OCI-LY1 (cell line): ENCODE results near the gene DCAF5.
"Not testable (repeated sequence)": the region's sequence is repeated elsewhere in the genome, so short reads cannot be mapped to it uniquely, and the experiment has no call there.

Experiments
- H2AFZ ChIP-seq: fragments of 200-600 bp; sonication (generic), shearing (Covaris generic); 2 replicates; pipeline ENCODE4 v1.6.0; 2014; ENCODE audit warnings: antibody characterized with exemption, mild to moderate bottlenecking, low read length
- H3F3A ChIP-seq: fragments of 200-600 bp; sonication (generic), shearing (Covaris generic); 2 replicates; pipeline ENCODE4 v1.6.0; 2014; ENCODE audit warnings: mild to moderate bottlenecking, antibody characterized with exemption, low read length, moderate library complexity; ENCODE audit not compliant: insufficient read depth
- H3K27ac ChIP-seq: fragments of 200-600 bp; sonication (generic); 2 replicates; pipeline ENCODE4 v1.5.1; 2014; ENCODE audit warnings: low read length, mixed run types, mild to moderate bottlenecking, low read depth; ENCODE audit not compliant: poor library complexity, severe bottlenecking
- H3K27me3 ChIP-seq: fragments of 200-600 bp; sonication (generic); 2 replicates; pipeline ENCODE4 v1.6.0; 2014; ENCODE audit warnings: antibody characterized with exemption, mild to moderate bottlenecking, low read length, moderate library complexity; ENCODE audit not compliant: insufficient read depth
- H3K36me3 ChIP-seq: fragments of 200-600 bp; sonication (generic); 2 replicates; pipeline ENCODE4 v1.6.1; 2014; ENCODE audit warnings: mild to moderate bottlenecking, antibody characterized with exemption, low read length, moderate library complexity, mixed read lengths; ENCODE audit not compliant: insufficient read depth
- H3K4me1 ChIP-seq: fragments of 200-600 bp; sonication (generic); 2 replicates; pipeline ENCODE4 v1.5.1; 2014; ENCODE audit warnings: mild to moderate bottlenecking, low read length, moderate library complexity; ENCODE audit not compliant: insufficient read depth, severe bottlenecking
- H3K4me2 ChIP-seq: fragments of 200-600 bp; sonication (generic), shearing (Covaris generic); 2 replicates; pipeline ENCODE4 v1.6.1; 2014; ENCODE audit warnings: low read length
- H3K4me3 ChIP-seq: fragments of 200-600 bp; sonication (generic); 2 replicates; pipeline ENCODE4 v1.5.1; 2014; ENCODE audit warnings: low read length, low read depth, mild to moderate bottlenecking, mixed read lengths; ENCODE audit not compliant: poor library complexity, severe bottlenecking
- H3K79me2 ChIP-seq: fragments of 200-600 bp; shearing (Covaris generic); 2 replicates; pipeline ENCODE4 v1.6.1; 2016; ENCODE audit warnings: mixed run types, low read length, mixed read lengths; ENCODE audit not compliant: insufficient read depth
- H3K9ac ChIP-seq: fragments of 200-600 bp; sonication (generic), shearing (Covaris generic); 2 replicates; pipeline ENCODE4 v1.6.1; 2014; ENCODE audit warnings: mild to moderate bottlenecking, low read length, mixed read lengths
- H3K9me2 ChIP-seq: fragments of 200-600 bp; sonication (generic), shearing (Covaris generic); 2 replicates; pipeline ENCODE4 v1.6.1; 2014; ENCODE audit warnings: low read depth, mild to moderate bottlenecking, low read length, mixed read lengths
- H3K9me3 ChIP-seq: fragments of 200-600 bp; shearing (Covaris generic); 2 replicates; pipeline ENCODE4 v1.6.1; 2014; ENCODE audit warnings: low read length, mixed read lengths
- H4K20me1 ChIP-seq: fragments of 200-600 bp; sonication (generic), shearing (Covaris generic); 2 replicates; pipeline ENCODE4 v1.6.0; 2016; ENCODE audit warnings: mild to moderate bottlenecking, low read length; ENCODE audit not compliant: insufficient read depth
- EZH2 ChIP-seq: fragments of 200-600 bp; sonication (generic), shearing (Covaris generic); IDR thresholded peaks from 2 replicates; pipeline ENCODE4 v1.8.0; 2017; ENCODE audit warnings: borderline replicate concordance, mixed run types, mild to moderate bottlenecking, antibody characterized with exemption, low read length, moderate library complexity, mixed read lengths
- TF ChIP-seq, protein P1 (sequence below): fragments of 200-600 bp; sonication (generic), shearing (Covaris generic); IDR thresholded peaks from 2 replicates; pipeline ENCODE4 v1.5.1; 2017; ENCODE audit warnings: mild to moderate bottlenecking, antibody characterized with exemption, low read length, moderate library complexity, mixed read lengths

DCAF5 gene

DNA sequence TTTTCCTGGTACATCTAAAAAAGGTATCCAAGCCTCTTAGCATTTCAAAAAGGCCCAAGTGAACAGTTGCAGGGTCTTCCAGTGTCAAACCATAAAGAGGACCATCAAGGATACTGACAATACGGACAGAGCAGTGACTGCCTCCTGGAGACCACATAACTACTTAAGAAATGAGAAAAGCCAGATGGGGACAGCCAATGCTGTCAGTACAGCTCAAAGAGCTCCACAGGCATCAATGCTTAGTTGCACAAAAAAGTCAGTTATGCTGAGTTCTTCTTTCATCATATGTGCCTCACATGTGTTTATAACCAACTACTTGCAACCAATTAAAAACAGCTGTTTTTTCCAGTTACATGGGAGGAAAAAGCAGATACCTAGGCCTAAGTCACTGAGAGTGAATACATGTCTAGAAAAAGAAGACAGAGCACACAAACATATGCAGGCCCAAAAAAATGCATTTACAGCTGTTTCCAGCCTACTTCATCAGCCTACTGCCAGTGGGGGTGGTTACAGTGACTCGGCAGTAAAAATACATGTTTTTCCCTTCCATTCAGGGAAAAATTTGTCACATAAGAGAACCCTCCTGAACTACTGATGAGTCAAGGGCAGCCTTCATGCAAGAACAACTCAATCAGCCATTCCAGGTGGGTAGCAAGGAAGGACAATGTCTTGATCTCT, 84.0 kb downstream of the DCAF5 start:
- no peak overlapping the region for H3K27ac ChIP-seq
- H3K27me3 ChIP-seq = no peaks in the 10 kb centered on the region
- H3K4me2 ChIP-seq = no peak overlapping the region

DNA sequence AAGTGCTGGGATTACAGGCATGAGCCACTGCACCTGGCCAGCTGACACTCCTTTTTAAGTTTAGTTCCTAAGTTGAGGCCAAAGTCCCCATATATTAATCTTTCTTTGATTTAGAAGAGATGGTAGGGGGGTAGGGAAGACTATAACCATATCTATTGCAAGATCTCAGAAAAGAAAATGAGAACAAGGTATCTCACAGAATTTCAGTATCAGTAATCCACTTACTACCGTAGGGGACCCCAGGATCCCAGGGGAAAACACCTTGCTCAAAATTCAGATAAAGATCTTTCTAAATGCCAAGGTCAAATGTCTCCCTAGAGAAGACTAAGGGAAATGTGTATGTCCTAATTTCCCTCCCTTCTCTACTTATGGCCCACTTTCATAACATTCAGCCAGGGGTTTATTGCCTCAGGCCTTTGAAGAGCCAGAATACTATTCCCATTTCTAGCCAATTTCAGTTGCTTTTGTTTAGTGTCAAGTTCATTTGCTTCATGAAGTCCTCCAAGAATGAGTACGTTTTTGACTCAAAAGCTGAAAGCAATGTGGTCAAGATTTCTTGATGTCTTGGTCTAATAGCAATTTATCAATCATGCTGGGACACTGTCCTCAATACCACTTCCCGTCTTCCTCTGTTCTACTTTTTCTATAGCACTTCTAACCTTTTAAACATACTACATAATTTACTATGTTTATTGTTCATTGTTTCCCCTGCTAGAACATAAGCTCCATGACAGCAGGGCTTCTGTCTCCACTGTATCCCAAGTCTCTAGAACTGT, 86.3 kb downstream of the DCAF5 start:
- H3K4me3 ChIP-seq = no peak overlapping the region
- peaks cover 24% of the 10 kb centered on the region for H3K36me3 ChIP-seq
- H3K27ac ChIP-seq = no peak overlapping the region
- no peak for TF ChIP-seq EZH2
- TF ChIP-seq, protein P1, sequence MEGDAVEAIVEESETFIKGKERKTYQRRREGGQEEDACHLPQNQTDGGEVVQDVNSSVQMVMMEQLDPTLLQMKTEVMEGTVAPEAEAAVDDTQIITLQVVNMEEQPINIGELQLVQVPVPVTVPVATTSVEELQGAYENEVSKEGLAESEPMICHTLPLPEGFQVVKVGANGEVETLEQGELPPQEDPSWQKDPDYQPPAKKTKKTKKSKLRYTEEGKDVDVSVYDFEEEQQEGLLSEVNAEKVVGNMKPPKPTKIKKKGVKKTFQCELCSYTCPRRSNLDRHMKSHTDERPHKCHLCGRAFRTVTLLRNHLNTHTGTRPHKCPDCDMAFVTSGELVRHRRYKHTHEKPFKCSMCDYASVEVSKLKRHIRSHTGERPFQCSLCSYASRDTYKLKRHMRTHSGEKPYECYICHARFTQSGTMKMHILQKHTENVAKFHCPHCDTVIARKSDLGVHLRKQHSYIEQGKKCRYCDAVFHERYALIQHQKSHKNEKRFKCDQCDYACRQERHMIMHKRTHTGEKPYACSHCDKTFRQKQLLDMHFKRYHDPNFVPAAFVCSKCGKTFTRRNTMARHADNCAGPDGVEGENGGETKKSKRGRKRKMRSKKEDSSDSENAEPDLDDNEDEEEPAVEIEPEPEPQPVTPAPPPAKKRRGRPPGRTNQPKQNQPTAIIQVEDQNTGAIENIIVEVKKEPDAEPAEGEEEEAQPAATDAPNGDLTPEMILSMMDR = no peak
- no peaks in the 10 kb centered on the region for H3K27me3 ChIP-seq
- no peaks in the 10 kb centered on the region for H3K4me1 ChIP-seq
- H3K9me2 ChIP-seq = no peaks in the 10 kb centered on the region
- no peak overlapping the region for H3K9ac ChIP-seq
- no peak overlapping the region for H3K4me2 ChIP-seq
- H2AFZ ChIP-seq = no peak overlapping the region
- no peaks in the 10 kb centered on the region for H3K9me3 ChIP-seq
- H4K20me1 ChIP-seq = no peaks in the 10 kb centered on the region
- H3F3A ChIP-seq = no peaks in the 10 kb centered on the region
- H3K79me2 ChIP-seq = no peaks in the 10 kb centered on the region

More for the DNA sequence above, 84.0 kb downstream of the DCAF5 start:
- H3K4me3 ChIP-seq = no peak overlapping the region
- no peaks in the 10 kb centered on the region for H3K79me2 ChIP-seq
- H3K9me2 ChIP-seq = no peaks in the 10 kb centered on the region
- no peaks in the 10 kb centered on the region for H3F3A ChIP-seq
- no peaks in the 10 kb centered on the region for H4K20me1 ChIP-seq
- TF ChIP-seq, protein P1 = no peak
- TF ChIP-seq EZH2 = no peak
- H3K9me3 ChIP-seq = no peaks in the 10 kb centered on the region
- H3K9ac ChIP-seq = no peak overlapping the region
- no peaks in the 10 kb centered on the region for H3K4me1 ChIP-seq
- no peak overlapping the region for H2AFZ ChIP-seq
- peaks cover 27% of the 10 kb centered on the region; the same call in 1 of the 2 replicates for H3K36me3 ChIP-seq

DNA sequence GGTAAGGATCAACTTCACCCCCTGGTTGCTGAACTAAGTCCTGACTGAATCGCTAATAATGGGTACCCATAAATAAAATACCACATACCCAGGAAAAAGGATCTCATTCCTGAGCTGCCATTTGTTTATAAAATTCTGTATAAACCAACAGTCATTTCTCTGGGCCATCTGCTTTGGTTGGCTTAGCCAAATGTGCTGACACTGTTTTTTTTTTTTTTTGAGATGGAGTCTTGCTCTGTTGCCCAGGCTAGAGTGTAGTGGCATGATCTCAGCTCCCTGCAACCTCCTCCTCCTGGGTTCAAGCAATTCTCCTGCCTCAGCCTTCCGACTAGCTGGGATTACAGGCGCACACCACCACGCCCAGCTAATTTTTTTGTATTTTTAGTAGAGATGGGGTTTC, 87.0 kb downstream of the DCAF5 start:
- not testable (repeated sequence) for H3K27ac ChIP-seq, H3K4me3 ChIP-seq, H3K4me2 ChIP-seq, H4K20me1 ChIP-seq, H3K9me3 ChIP-seq, H3K9me2 ChIP-seq, H3K79me2 ChIP-seq, H2AFZ ChIP-seq, H3K27me3 ChIP-seq, H3K9ac ChIP-seq, H3K4me1 ChIP-seq, H3F3A ChIP-seq
- H3K36me3 ChIP-seq = peaks cover 30% of the 10 kb centered on the region
